HG03159 (cell line): Measurements from ENCODE around the gene SUPT6H.
"Not testable (repeated sequence)": the region's sequence is repeated elsewhere in the genome, so short reads cannot be mapped to it uniquely, and the experiment has no call there.

Experiments
- ATAC-seq: cut with Tn5 transposase; IDR thresholded peaks from one replicate; pipeline ENCODE4 v1.9.1; 2021; ENCODE audit warnings: mild to moderate bottlenecking, moderate library complexity; ENCODE audit not compliant: unreplicated experiment

Gene SUPT6H

DNA sequence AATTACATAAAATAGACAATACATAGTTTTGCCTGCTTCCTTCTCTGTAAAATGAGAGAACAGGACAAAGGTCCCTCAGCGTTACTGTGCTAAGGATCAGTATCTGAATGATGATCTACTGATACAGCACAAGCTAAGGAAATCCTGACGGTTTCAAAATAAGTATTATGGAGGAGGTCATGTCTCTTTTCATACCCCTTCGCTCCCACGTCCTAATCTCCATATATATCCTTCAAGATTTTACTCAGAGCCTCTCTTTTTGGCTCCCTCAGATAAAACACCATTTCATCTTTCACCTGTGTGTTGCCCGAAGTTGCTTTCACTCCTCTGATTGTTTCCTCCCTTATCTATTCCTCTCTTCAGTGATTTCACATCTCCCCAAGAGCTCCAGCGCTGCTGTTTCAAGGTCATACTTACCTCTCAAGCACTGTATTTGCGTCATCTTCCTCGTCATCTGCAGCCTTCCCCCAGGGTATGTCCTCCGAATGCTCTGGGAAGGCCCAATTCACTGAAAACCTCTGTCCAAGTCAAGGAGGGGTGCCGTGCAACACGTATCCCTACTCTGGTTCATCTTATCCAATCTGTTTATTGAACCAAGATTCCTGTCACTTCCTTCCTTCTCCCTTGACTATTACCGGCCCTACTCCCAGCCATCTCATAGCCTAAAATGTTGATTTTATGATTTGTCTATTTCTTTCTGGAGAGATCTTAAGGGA is 15.8 kb upstream of the SUPT6H start:
- no peak for ATAC-seq

DNA sequence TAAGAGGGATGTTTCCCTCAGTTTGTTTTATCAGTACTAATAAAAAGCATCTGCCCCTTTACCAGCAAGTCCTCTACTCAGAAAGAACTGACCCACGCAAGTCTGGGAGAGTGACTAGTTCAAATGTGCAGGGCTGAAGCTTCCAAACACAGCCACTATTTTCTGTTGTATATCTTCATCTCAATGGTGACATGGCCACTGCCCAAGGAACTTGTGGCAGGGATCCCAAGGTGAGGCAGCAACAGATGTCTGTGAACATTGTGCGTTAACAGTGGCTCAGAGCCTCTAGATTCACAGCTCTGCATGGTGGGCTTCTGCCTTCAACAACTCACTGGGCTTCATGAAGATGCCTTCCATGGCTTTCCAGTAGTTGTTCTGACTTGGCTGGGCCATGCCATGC is 13.3 kb upstream of the SUPT6H start:
- no peak for ATAC-seq

DNA sequence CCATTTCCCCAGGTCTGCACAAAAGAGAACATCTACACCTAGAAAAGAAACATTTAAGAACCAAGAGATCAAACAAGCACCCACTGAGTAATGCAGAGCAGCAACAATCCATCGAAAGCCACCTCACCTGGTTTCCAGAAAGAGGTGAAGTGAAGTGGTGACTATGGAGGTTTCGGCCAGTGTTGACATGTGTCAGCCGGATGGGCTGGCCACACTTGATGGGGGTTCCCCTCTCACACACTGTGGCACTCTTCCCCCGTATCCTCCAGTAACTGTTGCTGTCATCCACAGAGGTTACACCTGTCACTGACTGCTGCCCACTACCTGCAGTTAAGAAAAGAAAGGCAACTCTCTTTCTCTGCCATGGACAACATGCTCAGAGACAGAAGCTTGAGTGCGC is 6.8 kb upstream of the SUPT6H start:
- no peak for ATAC-seq

DNA sequence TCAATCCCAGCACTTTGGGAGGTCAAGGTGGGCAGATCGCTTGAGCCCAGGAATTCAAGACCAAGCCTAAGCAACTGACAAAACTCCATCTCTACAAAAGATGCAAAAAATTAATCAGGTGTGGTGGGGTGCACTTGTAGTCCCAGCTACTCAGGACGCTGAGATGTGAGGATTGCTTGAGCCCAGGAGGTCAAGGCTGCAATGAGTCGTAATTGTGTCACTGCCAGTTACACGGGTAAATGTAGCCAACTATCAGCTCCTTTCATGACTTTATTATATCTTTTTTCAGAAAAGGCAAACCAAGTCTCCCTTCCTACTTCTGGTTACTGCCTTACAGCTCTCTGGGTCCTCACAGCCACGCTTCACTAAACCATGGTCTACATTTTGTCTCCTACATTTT is 4.2 kb upstream of the SUPT6H start:
- no peak for ATAC-seq

DNA sequence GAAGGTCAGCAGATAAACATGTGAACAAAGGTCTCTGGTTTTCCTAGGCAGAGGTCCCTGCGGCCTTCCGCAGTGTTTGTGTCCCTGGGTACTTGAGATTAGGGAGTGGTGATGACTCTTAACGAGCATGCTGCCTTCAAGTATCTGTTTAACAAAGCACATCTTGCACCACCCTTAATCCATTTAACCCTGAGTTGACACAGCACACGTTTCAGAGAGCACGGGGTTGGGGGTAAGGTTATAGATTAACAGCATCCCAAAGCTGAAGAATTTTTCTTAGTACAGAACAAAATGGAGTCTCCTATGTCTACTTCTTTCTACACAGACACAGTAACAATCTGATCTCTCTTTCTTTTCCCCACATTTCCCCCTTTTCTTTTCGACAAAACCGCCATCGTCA is 3.7 kb upstream of the SUPT6H start:
- ATAC-seq = not testable (repeated sequence)

DNA sequence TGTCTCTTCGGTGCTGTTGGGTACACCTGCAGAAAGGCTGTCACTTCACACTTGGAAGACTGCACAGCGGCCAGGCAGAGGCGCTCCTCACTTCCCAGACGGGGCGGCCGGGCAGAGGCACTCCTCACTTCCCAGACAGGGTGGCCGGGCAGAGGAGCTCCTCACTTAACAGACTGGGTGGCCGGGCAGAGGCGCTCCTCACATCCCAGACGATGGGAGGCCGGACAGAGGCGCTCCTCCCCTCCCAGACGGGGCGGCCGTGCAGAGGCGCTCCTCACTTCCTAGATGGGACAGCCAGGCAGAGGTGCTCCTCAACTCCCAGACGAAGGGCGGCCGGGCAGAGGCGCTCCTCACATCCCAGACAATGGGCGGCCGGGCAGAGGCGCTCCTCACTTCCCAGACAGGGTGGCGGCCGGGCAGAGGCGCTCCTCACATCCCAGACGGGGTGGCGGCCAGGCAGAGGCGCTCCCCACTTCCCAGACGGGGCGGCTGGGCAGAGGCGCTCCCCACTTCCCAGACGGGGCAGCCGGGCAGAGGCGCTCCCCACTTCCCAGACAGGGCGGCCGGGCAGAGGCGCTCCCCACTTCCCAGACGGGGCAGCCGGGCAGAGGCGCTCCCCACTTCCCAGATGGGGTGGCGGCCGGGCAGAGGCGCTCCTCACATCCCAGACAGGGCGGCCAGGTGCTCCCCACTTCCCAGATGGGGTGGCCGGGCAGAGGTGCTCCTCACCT is 3.1 kb upstream of the SUPT6H start:
- not testable (repeated sequence) for ATAC-seq

DNA sequence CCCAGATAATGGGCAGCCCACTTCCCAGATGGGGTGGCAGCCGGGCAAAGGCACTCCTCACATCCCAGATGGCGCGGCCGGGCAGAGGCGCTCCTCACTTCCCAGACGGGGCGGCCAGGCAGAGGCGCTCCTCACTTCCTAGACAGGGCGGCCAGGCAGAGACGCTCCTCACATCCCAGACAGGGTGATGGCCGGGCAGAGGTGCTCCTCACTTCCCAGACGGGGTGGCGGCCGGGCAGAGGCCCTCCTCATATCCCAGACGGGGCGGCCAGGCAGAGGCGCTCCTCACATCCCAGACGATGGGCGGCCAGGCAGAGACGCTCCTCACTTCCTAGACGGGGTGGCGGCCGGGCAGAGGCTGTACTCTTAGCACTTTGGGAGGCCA is 2.5 kb upstream of the SUPT6H start:
- ATAC-seq = not testable (repeated sequence)

DNA sequence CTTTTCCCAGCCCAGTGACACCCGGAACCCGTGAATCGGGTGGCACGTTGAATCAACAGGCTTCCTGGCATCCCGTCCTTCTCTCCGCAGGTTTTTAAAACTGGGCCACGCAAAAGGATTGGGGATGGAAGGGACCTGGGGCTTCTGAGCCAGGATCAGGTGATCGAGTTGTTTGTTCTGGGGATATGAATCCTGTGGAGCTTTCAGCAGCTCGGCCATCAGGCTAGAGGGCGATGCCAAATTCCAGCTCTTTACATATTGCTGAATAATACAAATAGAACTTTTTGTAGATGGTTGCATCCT is 473 bp downstream of the SUPT6H start:
- no peak for ATAC-seq

DNA sequence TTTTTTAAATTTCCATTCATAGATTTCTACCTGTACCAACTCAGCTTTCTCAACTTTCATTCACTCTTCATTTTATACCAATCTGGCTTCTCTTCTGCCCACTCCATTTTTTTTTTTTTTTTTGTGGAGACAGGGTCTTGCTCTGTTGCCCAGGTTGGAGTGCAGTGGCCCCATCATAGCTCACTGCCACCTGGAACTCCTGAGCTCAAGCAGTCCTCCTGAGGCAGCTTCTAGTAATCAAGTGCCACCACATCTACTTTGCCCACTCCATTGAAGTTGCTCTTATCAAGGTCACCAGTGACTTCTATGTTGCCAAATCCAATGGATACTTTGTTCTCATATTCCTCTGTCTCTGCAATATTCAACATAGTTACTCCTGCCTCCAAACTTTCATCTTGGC is 1.7 kb downstream of the SUPT6H start:
- no peak for ATAC-seq

DNA sequence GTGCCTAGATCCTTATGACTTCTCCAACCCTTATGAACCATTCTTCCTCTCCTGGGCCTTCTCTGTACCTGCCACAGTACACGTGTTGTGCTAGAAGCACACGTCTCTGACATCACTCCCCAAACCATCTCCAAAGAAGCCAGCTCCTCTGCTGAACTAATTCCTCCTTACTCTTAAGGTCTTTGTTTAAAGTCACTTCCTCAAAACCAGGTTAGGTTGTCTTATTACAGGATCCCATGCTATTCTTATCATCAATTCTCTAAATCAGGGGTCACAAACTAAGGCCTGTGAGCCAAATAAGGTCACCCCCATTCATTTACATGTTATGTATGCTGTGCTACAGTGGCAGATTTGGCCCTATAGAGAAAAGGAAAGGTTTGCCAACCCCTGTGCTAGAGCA is 4.0 kb downstream of the SUPT6H start:
- ATAC-seq = no peak

DNA sequence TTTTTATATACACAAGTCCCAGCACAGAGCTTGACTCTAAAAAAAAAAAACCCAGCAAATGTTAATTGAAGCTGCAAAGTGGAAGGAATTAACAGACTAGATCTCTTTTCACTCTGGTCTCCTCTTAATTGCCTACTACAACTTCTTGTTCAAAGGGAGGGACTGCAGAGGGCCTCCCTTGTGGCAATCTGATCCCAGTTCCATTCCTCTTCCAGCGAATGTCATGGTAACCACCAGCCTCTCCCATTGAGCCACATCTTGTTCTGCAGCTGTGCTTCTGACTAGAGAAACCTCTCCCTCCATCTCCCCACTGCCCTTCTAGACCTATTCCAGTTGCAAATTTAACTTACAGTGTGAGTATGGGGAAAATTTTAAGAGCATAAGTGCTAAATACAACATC is 5.9 kb downstream of the SUPT6H start:
- ATAC-seq = no peak

DNA sequence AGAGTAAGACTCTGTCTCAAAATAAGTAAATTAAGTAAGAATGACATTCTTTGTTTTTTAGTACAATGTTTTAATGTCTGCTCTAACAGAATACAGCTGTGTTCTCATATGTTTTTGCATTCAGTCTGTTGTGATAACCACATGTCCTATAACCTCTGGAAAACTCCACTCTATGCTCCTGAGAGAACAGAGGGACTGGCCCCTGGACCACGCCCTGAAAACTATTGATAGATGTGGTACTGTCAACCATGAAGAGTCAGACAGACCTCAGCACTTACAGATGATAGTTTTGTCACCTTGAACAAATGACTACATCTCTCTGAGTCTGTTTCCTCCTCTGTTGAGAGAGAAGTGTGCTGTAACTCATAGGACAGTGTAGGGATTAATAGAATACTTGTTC is 7.9 kb downstream of the SUPT6H start:
- no peak for ATAC-seq

DNA sequence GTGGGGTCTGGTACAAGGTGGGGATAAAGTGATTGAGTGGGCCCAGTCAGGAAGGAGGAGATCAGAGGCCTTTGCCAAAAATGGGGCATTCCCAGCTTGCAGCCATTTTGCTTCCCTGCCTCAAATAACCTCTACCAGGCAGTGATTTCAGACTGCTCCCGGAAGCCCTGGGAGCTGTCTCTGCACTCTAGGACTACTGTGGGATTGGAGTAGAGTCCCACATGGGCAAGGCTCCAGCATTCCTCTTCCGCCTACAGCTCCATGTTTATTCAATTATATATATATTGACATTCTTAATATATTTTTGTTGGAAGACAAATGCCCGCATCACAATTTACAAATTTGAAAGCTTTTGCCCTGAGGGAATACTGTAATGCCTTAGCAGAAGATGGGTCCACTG is 13.5 kb downstream of the SUPT6H start:
- ATAC-seq = no peak

DNA sequence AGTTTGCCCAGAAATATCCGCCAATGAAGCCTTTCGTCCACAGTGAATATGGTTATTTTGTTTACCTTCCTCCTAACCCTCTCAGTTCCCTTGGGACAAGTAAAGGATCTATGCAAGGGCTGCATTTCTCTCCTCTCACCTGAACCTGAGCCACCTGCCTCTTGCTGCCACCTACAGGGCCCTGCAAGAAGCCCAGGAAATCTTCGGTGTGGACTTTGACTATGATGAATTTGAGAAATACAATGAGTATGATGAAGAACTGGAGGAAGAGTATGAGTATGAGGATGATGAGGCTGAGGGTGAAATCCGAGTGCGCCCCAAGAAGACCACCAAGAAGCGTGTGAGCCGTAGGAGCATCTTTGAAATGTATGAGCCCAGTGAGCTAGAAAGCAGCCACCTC is 14.0 kb downstream of the SUPT6H start:
- no peak for ATAC-seq

DNA sequence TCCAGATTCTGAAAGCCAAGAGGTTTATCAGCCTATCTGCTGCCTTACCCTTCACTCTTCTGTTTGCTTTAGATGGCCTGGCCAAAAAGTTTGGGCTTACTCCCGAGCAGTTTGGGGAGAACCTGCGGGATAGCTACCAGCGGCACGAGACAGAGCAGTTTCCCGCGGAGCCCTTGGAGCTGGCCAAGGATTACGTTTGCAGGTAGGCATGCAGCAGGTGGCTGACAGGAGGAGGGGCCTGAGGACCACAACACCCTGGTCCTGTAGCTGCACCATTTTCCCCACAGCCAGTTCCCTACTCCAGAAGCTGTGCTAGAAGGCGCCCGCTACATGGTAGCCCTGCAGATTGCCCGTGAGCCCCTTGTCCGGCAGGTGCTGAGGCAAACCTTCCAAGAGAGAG is 20.6 kb downstream of the SUPT6H start:
- no peak for ATAC-seq

DNA sequence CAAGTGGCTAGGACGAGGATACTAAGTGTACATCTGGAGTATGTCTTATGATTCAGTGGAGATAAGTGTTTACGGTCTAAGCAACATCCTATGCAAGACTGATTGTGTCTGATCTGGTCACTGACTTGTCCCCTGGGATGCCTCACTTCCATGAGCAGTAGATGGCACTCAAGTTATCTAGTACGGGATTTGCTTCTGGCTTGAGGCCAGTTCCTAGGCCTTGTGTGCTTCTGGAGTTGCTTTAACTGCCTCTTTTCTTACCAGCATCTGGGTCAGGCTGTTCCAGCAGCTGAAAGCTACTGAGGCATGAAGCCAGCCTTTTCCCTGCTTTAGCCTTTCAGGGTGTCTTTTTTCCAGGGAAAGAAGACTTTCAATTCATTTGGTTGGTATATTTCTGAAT is 23.0 kb downstream of the SUPT6H start:
- ATAC-seq = no peak

DNA sequence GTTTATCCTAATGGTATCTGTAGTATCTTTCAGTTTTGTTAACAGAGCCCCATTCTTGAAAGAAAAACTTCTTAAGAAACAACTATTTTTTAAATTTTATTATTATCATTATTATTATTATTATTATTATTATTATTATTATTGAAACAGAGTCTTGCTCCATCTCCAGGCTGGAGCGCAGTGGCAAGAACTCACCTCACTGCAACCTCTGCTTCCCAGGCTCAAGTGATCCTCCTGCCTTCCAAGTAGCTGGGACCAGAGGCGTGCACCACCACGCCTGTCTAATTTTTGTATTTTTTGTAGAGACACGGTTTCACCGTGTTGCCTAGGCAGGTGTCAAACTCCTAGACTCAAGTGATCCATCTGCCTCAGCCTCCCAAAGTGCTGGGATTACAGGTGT is 23.4 kb downstream of the SUPT6H start:
- ATAC-seq = no peak

DNA sequence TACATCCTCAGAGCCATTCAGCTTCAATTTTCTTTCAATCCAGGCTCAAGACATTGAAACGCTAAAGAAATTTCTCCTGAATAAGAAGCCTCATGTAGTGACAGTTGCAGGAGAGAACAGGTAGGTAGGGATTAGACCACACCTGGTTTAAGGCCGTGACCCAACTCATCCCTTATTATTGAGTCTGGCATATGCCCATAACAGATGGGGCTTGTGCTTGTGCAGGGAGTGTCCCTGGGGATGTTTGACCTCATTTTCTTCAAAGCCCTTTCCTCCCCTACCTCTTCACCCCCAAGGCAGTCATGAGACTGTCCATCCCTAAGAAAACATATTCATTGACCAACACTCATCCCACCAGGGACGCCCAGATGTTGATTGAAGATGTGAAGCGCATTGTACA is 24.3 kb downstream of the SUPT6H start:
- no peak for ATAC-seq

DNA sequence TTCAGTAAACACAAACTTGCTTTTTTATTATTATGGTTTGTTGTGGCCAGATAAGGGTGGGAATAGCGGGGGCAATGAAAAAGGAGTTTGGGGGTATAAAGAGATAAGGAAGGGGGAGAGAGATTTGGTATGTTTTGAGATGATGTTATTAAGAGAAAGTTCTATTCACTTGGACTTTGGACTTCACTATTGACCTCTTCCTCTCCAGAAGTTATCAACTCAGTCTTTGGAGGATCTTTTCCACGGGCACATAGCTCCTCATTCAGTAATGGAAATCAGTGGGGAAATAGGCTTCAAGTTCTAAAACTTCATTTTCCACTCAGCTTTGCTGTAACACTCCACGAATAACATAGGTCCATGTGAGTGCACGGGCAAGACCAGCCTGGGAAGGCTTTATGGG is 26.5 kb downstream of the SUPT6H start:
- ATAC-seq = no peak

DNA sequence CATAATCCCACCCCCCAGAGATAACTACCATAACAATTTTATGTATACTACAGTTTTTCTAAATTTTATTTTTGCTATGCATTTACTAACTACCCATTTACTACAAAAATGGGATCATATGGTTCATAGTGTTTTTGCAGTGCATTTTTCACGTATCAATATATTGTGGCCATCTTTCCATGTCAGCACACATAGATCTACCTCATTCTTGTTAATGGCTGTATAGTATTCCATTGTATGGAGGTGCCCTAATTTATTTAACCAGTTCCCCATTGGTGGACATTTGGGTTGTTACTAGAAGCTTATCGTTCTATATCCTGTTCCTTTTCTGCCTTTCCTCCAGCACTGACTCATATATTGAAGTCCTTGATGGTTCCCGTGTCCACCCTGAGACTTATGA is 27.0 kb downstream of the SUPT6H start:
- no peak for ATAC-seq

DNA sequence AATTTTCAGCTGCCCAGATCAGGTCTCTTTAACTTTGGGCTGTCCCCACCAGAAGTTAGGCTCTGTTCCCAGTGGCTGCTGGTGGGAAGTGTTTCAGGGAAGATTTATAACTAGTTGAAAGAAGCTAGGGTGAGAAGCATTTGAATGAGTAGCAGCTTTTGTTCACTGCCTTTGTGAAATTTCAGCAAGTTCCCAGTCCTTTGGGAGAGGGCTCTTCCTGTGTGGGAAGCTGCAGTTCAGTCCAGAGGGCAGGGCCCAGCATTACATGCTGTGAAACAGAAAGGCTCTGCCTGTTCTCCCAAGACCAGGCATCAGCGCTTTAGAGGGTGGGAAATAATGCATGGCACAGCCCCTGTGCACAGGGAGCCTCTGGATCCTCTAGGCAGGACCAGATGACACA is 31.9 kb downstream of the SUPT6H start:
- no peak for ATAC-seq

DNA sequence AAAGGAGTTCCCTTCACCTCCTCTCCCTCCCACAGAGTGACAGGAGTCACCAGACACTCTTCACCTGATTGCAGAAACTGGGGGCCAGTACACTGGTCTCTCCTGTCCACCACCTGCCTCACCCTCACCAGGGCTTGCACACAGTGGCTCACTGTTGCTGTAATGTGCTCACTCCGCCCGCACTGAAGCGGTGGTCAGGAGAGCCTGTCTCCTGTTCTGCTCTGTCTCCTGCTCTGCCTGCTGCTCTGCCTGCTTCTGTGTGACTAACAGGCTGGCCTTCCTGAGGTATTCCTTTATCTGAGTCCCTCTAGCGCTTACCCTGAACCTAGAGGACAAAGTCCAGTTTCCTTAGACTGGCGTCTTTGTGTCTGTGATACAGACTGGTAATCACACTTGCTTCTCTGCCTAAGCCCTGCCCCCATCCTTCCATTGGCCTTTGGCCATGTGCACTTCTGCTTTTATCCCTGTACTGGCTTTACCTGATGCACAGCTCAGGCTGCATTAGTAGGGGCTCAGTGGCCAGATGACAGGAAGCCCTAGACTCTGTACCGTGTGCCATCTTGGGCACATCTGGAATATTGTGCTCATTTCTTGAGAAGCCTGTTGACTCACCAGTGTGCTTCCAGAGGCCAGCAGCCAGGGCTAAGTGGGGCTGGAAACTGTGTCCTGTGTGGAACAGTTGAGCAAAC is 36.4 kb downstream of the SUPT6H start:
- no peak for ATAC-seq
